Measurements from ENCODE around the gene SPNS1.

GRCh38 chr16:28937222-28937876 is 37.2 kb upstream of the SPNS1 start:
- no peak for TF ChIP-seq CTCF (IDR thresholded peaks at IDR 0.05)
- TF ChIP-seq POLR2AphosphoS5 (IDR thresholded peaks at IDR 0.05; ENCODE audit: low read depth, low read length), result no peak
- no peak for TF ChIP-seq SIN3A (IDR thresholded peaks at IDR 0.05; ENCODE audit: borderline replicate concordance, insufficient read depth, low read depth, low read length)
- TF ChIP-seq REST (IDR thresholded peaks at IDR 0.05; ENCODE audit: insufficient read depth in 1 of 2, low read depth in 2 of 2, low read length in 1 of 2), result no peak
